ENCODE measurements around the gene NTRK2.

The NTRK2 gene

DNA sequence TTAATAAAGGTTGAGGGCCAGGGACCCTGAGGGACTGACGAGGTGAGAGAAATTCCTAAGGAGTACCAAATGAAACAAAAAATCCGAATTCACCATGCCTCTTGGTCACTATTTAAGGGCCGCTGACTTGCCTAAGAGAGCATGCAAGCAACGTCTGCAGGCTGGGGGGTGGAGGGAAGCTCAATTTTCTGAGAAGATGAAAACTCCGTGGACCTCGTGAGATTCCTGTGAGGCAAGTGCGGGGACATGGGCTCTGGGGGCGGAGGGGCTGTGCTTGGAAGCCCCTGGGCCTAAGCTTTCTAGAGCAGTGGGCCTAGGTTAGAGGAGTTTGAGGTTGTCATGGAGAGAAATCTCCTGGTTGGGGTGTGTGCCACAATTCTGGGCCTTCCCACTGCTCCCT is 27.5 kb downstream of the NTRK2 start:
- Histone ChIP-seq H2AFZ (ENCODE audit: low read depth, low read length) (no peak overlapping the region), H3K9me3 (ENCODE audit: low read length) (no peaks in the 10 kb centered on the region), H3K4me1 (ENCODE audit: insufficient read depth, low read length) (peaks cover 14% of the 10 kb centered on the region), H3K36me3 (ENCODE audit: insufficient read depth, low read length) (peaks cover 16% of the 10 kb centered on the region), H3K27me3 (ENCODE audit: insufficient read depth, low read length) (no peaks in the 10 kb centered on the region), H3K4me3 (ENCODE audit: low read length) (no peak overlapping the region)

DNA sequence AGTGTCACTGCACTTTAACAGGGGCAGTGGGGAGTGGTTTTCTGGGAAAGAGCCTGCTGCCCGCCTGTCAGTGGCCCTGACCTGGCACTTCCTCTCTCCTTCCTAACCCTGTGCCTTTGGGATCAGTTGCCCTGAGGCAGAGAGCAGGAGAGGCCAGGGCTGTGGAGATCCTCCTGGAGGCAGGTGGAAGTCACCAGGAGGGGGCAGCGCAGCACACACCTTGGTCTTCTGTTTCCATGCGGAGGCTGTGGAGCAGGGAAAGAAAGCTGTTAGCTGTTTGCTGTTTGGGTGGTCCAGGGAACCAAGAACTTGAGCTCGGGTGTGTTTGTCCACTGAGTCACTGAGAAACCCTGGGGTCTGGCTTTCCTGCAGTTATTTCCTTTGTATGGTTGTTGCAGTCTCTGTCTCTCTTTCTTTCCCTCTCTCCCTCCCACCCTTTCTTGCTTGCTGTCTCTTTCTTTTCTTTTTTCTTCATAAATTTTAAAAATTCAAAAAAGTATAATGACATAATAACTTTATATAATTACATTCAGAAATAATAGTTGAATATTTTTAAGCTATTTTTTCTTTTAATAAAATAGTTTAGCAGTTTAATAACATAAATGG is 28.1 kb downstream of the NTRK2 start:
- Histone ChIP-seq H3K9me3 (ENCODE audit: low read length) (no peaks in the 10 kb centered on the region), H2AFZ (ENCODE audit: low read depth, low read length) (no peak overlapping the region), H3K36me3 (ENCODE audit: insufficient read depth, low read length) (peaks cover 18% of the 10 kb centered on the region), H3K27me3 (ENCODE audit: insufficient read depth, low read length) (no peaks in the 10 kb centered on the region), H3K4me1 (ENCODE audit: insufficient read depth, low read length) (peaks cover 14% of the 10 kb centered on the region), H3K4me3 (ENCODE audit: low read length) (no peak overlapping the region)

DNA sequence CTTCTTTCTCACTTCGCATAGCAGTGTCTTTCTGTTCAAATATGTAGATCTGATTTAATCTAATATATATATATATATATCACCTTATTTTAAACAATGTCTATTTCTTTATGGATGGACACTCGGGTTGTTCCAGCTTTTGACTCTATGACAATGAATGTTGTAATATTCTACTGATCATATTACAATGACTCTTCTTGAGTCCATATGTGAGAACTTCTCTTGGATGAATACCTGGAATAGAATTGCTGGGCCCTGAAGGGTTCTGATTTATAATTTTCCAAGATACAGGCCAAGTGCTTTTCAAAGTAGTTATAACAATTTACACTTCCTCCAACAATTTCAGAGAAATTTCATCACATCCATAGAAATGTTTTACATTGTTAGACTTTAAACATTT is 28.8 kb downstream of the NTRK2 start:
- Histone ChIP-seq H3K27me3 (ENCODE audit: insufficient read depth, low read length) (no peaks in the 10 kb centered on the region), H3K4me3 (ENCODE audit: low read length) (no peak overlapping the region), H3K36me3 (ENCODE audit: insufficient read depth, low read length) (peaks cover 23% of the 10 kb centered on the region), H3K9me3 (ENCODE audit: low read length) (no peaks in the 10 kb centered on the region), H2AFZ (ENCODE audit: low read depth, low read length) (no peak overlapping the region), H3K4me1 (ENCODE audit: insufficient read depth, low read length) (peaks cover 14% of the 10 kb centered on the region)

DNA sequence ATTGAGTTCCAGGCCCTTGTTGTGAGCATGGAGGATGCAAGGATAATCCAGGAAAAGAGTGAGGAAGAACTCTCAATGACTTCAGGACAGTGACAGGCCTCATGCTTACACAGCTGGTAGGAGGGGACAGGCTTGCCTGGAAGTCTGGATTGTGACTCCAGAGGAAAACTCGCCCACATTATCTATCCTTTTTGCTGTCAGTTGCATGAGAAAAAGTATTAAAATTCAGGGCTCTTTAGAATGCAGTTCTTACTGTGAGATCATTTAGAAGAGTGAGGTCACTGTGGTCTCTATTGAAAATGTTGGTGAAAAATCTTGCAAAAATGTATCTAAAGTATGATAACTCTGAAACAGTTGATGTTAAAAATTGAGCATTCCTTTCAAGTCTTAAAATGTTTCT is 30.5 kb downstream of the NTRK2 start:
- peaks cover 14% of the 10 kb centered on the region for H3K4me1 ChIP-seq (ENCODE audit: insufficient read depth, low read length)
- H3K36me3 ChIP-seq (ENCODE audit: insufficient read depth, low read length), result peaks cover 31% of the 10 kb centered on the region
- H3K9me3 ChIP-seq (ENCODE audit: low read length), result no peaks in the 10 kb centered on the region
- H3K4me3 ChIP-seq (ENCODE audit: low read length), result no peak overlapping the region
- H3K27me3 ChIP-seq (ENCODE audit: insufficient read depth, low read length), result no peaks in the 10 kb centered on the region
- H2AFZ ChIP-seq (ENCODE audit: low read depth, low read length), result no peak overlapping the region

DNA sequence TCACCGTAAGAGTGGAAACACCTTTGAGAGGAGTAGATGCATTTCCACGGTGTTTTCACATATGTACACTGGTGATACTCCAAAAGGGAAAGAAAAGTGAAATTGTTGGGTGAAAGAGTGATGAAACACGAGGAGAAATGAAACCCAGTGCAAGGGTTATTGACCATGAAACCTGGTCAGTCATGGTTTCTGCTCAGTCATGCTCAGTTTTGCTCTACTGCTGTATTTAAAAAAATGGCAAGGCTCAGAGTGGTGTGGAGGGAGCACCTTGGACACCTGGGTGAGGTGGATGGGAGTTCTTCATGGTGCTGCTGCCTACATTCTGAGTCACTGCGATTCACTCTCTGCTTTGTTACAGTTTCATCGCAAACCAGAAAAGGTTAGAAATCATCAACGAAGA is 32.3 kb downstream of the NTRK2 start:
- Histone ChIP-seq H3K36me3 (ENCODE audit: insufficient read depth, low read length) (peaks cover 38% of the 10 kb centered on the region), H3K4me1 (ENCODE audit: insufficient read depth, low read length) (peaks cover 14% of the 10 kb centered on the region), H3K27me3 (ENCODE audit: insufficient read depth, low read length) (no peaks in the 10 kb centered on the region), H2AFZ (ENCODE audit: low read depth, low read length) (no peak overlapping the region), H3K4me3 (ENCODE audit: low read length) (no peak overlapping the region), H3K9me3 (ENCODE audit: low read length) (no peaks in the 10 kb centered on the region)

DNA sequence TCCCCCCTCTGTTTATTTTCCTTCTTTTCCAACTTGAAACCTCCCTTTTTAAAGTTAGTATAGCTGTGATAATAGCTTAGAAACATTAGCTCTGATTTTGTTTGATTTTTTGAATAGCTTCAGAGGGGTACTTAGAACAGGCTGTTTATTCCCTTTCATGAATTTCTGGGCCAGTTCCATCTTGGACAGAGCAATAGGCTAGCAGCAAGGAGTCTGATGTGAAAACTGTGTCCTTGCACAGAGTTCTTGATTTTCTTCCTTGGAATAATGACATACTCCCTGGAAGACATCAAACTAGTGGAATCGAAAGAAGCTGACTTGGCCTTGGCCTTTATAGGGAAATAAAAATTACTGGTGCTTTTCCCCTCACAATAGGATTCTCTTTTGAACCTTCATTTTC is 32.9 kb downstream of the NTRK2 start:
- no peaks in the 10 kb centered on the region for H3K9me3 ChIP-seq (ENCODE audit: low read length)
- H3K4me3 ChIP-seq (ENCODE audit: low read length), result no peak overlapping the region
- no peak overlapping the region for H2AFZ ChIP-seq (ENCODE audit: low read depth, low read length)
- H3K4me1 ChIP-seq (ENCODE audit: insufficient read depth, low read length), result peaks cover 13% of the 10 kb centered on the region
- no peaks in the 10 kb centered on the region for H3K27me3 ChIP-seq (ENCODE audit: insufficient read depth, low read length)
- peaks cover 38% of the 10 kb centered on the region for H3K36me3 ChIP-seq (ENCODE audit: insufficient read depth, low read length)

DNA sequence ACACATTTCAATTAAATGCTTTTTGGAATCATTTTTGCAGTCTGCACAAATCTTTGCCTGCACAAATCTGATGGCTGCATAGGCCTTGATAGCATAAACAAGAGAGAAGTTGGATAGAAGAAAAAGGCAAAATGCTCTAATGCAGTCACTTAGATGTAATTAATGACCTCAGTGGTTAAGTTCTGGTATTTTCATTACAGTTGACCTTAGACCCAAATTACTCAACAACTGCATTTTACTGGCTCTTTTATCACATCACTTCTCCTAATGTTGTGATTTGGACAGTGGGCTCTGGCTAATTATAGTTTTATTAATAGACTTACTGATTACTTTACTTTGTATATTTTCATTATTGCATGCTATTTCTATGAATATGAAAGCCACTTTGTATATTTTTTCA is 34.3 kb downstream of the NTRK2 start:
- Histone ChIP-seq H3K36me3 (ENCODE audit: insufficient read depth, low read length) (peaks cover 50% of the 10 kb centered on the region), H3K9me3 (ENCODE audit: low read length) (no peaks in the 10 kb centered on the region), H3K4me1 (ENCODE audit: insufficient read depth, low read length) (peaks cover 12% of the 10 kb centered on the region), H3K4me3 (ENCODE audit: low read length) (no peak overlapping the region), H2AFZ (ENCODE audit: low read depth, low read length) (no peak overlapping the region), H3K27me3 (ENCODE audit: insufficient read depth, low read length) (no peaks in the 10 kb centered on the region)

DNA sequence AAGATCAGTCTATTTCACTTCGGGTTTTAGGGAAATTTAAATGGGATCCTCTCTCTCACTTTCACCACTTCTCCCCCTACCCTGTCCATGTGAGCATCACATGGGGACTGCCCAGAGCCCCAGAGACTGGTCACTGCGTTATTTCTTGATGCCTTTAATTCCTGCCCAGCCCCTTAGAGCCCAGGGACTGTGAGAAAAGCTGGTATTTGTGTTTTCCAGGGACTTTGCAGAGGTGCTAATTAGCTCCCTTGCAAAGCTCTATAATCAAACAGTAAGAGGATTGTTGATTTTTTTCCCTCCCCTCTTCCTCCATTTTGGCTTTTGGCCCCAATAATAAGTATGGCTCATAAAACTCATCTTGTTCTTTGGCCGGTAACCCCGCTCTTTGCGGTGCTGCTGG is 35.6 kb downstream of the NTRK2 start:
- H3K9me3 ChIP-seq (ENCODE audit: low read length), result no peaks in the 10 kb centered on the region
- H3K36me3 ChIP-seq (ENCODE audit: insufficient read depth, low read length), result peaks cover 61% of the 10 kb centered on the region
- H3K27me3 ChIP-seq (ENCODE audit: insufficient read depth, low read length), result no peaks in the 10 kb centered on the region
- peaks cover 3% of the 10 kb centered on the region for H3K4me1 ChIP-seq (ENCODE audit: insufficient read depth, low read length)
- no peak overlapping the region for H2AFZ ChIP-seq (ENCODE audit: low read depth, low read length)
- H3K4me3 ChIP-seq (ENCODE audit: low read length), result no peak overlapping the region

DNA sequence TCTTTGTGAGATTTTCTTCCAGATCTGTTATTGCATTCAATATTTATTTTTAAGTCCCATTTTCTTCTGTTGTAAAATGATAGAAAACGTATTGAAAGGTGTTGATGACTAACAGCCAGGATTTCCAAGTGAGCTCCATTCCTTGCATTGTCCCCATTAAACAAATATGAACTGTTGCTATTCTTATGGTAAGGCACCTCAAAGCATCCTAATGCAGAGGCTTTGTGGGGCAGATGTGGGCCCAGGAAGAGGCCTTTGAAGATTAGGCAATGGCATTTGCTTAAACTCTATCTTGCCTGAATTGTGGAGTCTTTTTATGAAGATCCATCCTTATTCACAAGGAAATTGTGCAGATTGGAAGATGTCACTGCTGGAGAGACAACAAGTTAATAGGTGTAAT is 38.9 kb downstream of the NTRK2 start:
- H3K4me1 ChIP-seq (ENCODE audit: insufficient read depth, low read length), result no peaks in the 10 kb centered on the region
- H3K9me3 ChIP-seq (ENCODE audit: low read length), result no peaks in the 10 kb centered on the region
- no peaks in the 10 kb centered on the region for H3K27me3 ChIP-seq (ENCODE audit: insufficient read depth, low read length)
- no peak overlapping the region for H3K4me3 ChIP-seq (ENCODE audit: low read length)
- H2AFZ ChIP-seq (ENCODE audit: low read depth, low read length), result no peak overlapping the region
- peaks cover 73% of the 10 kb centered on the region for H3K36me3 ChIP-seq (ENCODE audit: insufficient read depth, low read length)

DNA sequence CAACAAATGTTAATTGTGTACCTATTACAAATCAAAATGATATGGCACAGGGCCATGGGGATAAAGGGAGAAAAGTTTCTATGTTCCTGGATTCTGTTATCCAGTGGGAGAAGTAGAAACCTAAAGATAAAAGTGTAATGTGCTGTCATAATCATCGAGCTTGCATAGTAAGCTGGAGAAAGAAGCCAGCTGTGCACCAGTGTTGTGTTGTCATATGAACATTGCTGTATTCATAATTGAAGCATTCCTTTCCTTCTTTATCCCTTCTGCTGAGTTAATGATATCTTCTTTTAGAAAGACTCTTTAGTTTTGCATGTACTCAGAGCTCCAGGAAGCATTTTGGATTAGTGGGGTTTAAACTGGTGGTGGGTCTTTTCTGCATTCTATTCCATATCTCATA is 39.5 kb downstream of the NTRK2 start:
- no peaks in the 10 kb centered on the region for H3K4me1 ChIP-seq (ENCODE audit: insufficient read depth, low read length)
- H2AFZ ChIP-seq (ENCODE audit: low read depth, low read length), result no peak overlapping the region
- peaks cover 74% of the 10 kb centered on the region for H3K36me3 ChIP-seq (ENCODE audit: insufficient read depth, low read length)
- no peaks in the 10 kb centered on the region for H3K27me3 ChIP-seq (ENCODE audit: insufficient read depth, low read length)
- H3K4me3 ChIP-seq (ENCODE audit: low read length), result no peak overlapping the region
- H3K9me3 ChIP-seq (ENCODE audit: low read length), result no peaks in the 10 kb centered on the region

DNA sequence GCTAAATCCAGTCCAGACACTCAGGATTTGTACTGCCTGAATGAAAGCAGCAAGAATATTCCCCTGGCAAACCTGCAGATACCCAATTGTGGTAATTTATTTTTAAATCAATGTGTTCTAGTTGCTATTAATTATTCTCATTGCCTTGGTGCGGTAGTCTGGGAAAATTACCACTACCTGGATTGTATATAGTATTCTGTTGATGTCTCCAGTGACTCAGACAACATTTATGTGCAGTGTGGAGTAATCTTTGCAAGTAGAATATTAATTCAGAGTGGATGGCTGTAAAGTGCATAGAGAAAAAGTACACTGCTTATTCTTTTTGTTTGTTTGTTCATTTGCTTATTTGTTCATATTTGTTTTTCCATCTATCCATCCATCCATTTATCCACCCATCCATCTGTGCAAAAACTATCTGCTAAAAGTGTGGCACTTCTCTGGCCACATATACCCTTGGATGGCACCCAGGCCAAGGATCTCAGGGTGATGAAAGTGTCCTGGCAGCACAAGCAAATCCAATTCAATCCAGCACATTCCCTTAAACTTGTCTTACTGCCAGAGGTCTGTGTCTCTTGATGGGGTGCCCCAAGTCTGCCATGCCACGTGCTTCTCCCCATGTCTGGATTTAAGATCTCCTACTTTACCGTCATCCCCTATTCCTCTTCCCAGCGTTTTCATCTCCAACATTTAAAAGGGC is 41.3 kb downstream of the NTRK2 start:
- Histone ChIP-seq H3K9me3 (ENCODE audit: low read length) (no peaks in the 10 kb centered on the region), H3K36me3 (ENCODE audit: insufficient read depth, low read length) (peaks cover 75% of the 10 kb centered on the region), H3K4me1 (ENCODE audit: insufficient read depth, low read length) (no peaks in the 10 kb centered on the region), H3K4me3 (ENCODE audit: low read length) (no peak overlapping the region), H2AFZ (ENCODE audit: low read depth, low read length) (no peak overlapping the region), H3K27me3 (ENCODE audit: insufficient read depth, low read length) (no peaks in the 10 kb centered on the region)

DNA sequence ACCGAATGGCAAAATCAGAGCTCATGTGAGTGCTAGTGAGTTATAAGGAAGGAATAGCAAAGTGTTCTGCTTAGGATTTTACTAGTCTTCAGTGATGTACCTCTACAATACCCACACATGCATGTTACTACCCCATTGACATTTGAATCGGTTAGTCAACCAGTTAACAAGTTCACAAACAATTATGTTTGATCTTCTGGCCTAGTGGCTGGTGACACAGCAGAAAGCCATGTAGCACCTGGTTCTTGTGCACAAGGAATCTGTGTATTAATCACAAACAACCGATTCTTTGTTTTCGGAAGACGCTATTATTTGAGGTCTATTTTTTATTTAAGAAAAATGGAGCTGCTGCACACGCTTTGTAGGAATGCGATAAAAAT is 41.9 kb downstream of the NTRK2 start:
- H3K27me3 ChIP-seq (ENCODE audit: insufficient read depth, low read length), result no peaks in the 10 kb centered on the region
- H3K36me3 ChIP-seq (ENCODE audit: insufficient read depth, low read length), result peaks cover 74% of the 10 kb centered on the region
- H3K4me1 ChIP-seq (ENCODE audit: insufficient read depth, low read length), result no peaks in the 10 kb centered on the region
- no peak overlapping the region for H3K4me3 ChIP-seq (ENCODE audit: low read length)
- no peaks in the 10 kb centered on the region for H3K9me3 ChIP-seq (ENCODE audit: low read length)
- H2AFZ ChIP-seq (ENCODE audit: low read depth, low read length), result no peak overlapping the region

DNA sequence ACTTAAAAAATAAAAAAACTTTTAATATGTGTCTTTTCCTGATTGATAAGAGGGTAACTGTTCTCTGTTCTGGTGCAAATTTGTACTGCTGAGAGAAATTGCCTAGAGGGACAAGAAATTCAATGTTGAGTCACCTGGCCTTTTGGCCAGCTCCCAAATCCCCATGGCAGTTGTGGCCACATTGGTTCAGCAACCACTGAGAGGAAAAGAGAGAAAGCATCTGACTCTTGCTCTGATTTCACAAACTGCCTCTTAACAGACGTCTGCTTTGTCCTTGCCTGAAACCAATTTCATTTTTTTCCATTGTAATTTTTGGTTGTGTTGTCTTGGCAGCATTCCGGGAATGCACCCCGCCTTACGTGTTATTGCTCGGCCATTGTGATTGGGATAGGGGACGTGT is 42.4 kb downstream of the NTRK2 start:
- Histone ChIP-seq H3K27me3 (ENCODE audit: insufficient read depth, low read length) (no peaks in the 10 kb centered on the region), H3K36me3 (ENCODE audit: insufficient read depth, low read length) (peaks cover 76% of the 10 kb centered on the region), H3K4me1 (ENCODE audit: insufficient read depth, low read length) (no peaks in the 10 kb centered on the region), H3K9me3 (ENCODE audit: low read length) (no peaks in the 10 kb centered on the region), H3K4me3 (ENCODE audit: low read length) (no peak overlapping the region), H2AFZ (ENCODE audit: low read depth, low read length) (no peak overlapping the region)

DNA sequence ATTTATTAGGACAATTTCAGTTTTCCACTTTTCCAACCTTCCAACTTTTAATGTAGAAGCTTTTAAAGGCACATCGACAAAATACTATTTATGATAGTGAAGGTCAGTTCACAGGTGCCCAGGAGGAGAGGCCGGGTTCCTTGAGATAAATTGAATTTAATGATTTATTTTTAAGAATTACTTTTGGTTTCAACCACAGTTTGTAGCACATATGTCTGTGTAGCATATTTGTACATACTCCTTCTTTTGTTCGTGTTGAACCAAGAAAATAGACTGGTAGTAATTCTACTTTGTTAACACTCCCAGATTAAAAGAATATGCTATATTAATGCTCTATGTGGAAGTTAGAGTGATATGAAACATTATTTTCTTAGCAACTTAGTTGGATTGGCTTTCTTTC is 46.7 kb downstream of the NTRK2 start:
- no peaks in the 10 kb centered on the region for H3K9me3 ChIP-seq (ENCODE audit: low read length)
- H3K36me3 ChIP-seq (ENCODE audit: insufficient read depth, low read length), result peaks cover 60% of the 10 kb centered on the region
- H3K27me3 ChIP-seq (ENCODE audit: insufficient read depth, low read length), result no peaks in the 10 kb centered on the region
- no peaks in the 10 kb centered on the region for H3K4me1 ChIP-seq (ENCODE audit: insufficient read depth, low read length)
- no peak overlapping the region for H2AFZ ChIP-seq (ENCODE audit: low read depth, low read length)
- no peak overlapping the region for H3K4me3 ChIP-seq (ENCODE audit: low read length)

Data from neuron (in vitro differentiated cells).